ENCODE results near the gene GNAL.

The GNAL gene

DNA sequence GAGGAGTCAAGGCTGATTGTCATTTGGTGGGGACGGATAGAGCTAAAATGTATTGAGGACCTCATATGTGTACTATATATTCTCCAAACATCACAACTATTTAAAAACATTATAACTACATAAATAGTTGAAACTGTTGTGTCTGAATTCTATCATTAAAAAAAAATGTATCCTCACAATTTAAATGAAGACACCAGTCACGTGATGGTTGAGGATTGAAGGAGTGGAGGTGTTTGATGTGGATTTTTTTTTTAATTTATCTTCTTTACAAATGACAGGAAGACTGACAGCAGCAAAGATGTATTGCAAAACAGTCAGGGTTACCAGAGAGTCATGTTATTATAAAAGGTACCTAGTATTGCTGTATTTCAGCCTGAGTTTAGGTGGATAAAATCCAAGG is 30.0 kb downstream of the GNAL start:
- TF ChIP-seq, protein P1, sequence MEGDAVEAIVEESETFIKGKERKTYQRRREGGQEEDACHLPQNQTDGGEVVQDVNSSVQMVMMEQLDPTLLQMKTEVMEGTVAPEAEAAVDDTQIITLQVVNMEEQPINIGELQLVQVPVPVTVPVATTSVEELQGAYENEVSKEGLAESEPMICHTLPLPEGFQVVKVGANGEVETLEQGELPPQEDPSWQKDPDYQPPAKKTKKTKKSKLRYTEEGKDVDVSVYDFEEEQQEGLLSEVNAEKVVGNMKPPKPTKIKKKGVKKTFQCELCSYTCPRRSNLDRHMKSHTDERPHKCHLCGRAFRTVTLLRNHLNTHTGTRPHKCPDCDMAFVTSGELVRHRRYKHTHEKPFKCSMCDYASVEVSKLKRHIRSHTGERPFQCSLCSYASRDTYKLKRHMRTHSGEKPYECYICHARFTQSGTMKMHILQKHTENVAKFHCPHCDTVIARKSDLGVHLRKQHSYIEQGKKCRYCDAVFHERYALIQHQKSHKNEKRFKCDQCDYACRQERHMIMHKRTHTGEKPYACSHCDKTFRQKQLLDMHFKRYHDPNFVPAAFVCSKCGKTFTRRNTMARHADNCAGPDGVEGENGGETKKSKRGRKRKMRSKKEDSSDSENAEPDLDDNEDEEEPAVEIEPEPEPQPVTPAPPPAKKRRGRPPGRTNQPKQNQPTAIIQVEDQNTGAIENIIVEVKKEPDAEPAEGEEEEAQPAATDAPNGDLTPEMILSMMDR (IDR thresholded peaks at IDR 0.05; ENCODE audit: low read depth, low read length, missing control alignments), result no peak
- H3K4me3 ChIP-seq (replicated peaks; ENCODE audit: low read depth, low read length), result no peak overlapping the region
- DNase-seq (ENCODE audit: extremely low read depth, low read depth), result no peak

DNA sequence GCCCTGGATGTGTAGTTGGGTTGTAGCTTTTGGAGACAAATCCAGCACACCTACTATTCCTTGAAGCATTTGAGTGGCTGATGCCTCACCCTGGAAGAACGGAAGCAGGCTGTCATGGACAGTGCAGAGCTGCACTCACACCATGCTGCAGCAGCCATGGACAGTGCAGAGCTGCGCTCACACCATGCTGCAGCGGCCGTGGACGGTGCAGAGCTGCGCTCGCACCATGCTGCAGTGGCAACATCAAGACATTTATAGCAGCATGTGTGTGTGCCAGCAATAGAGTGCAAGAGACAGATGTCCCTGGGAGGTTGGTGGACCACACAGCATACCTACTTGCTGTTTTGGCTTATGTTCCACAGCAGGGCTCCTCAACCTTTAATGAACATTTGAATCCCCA is 30.6 kb downstream of the GNAL start:
- TF ChIP-seq, protein P1 (IDR thresholded peaks at IDR 0.05; ENCODE audit: low read depth, low read length, missing control alignments), result no peak
- H3K4me3 ChIP-seq (replicated peaks; ENCODE audit: low read depth, low read length), result no peak overlapping the region
- no peak for DNase-seq (ENCODE audit: extremely low read depth, low read depth)

DNA sequence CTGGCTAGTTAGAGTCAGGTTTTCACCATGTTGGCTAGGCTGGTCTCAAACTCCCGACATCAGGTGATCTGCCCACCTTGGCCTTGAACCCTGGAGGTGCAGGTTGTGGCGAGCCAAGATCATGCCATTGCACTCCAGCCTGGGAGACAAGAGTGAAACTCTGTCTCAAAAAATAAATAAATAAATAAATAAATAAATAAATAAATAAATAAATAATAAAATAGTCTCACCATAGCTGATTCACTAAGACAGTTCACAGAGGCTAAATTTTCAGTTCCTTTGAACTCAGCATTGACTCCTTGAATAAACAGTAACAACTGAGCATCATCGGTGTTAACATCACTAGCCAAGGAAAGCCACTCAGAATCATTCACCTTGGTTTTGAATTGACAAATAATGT is 32.7 kb downstream of the GNAL start:
- no peak overlapping the region for H3K4me3 ChIP-seq (replicated peaks; ENCODE audit: low read depth, low read length)
- DNase-seq (ENCODE audit: extremely low read depth, low read depth), result no peak
- TF ChIP-seq, protein P1 (IDR thresholded peaks at IDR 0.05; ENCODE audit: low read depth, low read length, missing control alignments), result no peak

DNA sequence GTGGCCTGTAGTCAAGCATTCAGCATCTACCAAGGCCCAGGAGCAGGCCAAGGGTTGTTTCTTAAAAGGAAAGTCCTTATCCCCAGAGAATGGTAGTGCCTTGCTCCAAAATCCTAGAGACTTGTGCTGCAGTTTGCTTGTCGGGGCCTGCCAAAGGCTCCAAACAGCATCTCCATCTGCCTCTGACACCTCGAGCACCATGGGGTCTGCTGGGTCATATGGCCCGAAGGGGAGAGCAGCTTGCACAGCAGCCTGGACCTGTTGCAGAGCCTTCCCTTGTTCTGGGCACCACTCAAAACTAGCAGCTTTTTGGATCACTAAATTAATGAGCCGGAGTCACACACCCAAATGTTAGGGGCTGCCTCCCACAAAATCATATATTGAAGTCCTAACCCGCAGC is 35.7 kb downstream of the GNAL start:
- no peak overlapping the region for H3K4me3 ChIP-seq (replicated peaks; ENCODE audit: low read depth, low read length)
- DNase-seq (ENCODE audit: extremely low read depth, low read depth), result no peak
- TF ChIP-seq, protein P1 (IDR thresholded peaks at IDR 0.05; ENCODE audit: low read depth, low read length, missing control alignments), result no peak

DNA sequence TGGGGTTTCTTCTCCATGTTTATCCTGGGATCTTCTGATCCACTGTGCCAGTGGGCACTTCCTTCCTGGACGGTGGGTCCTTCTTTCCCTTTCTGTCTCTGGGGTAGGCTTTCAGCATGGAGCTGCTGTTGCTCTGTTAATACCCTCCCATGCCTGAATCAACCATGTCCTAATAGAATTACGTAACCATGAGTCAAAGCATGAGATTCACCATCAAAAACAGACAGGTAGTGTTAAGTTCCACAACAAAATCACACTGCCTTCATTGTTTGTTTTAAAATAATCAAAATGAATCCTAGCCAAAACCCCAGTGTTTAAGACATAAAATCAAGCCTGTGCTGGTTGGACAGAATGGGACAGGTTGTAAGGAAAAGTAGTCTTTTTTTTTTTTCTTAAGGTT is 37.5 kb downstream of the GNAL start:
- DNase-seq (ENCODE audit: extremely low read depth, low read depth), result no peak
- TF ChIP-seq, protein P1 (IDR thresholded peaks at IDR 0.05; ENCODE audit: low read depth, low read length, missing control alignments), result no peak
- H3K4me3 ChIP-seq (replicated peaks; ENCODE audit: low read depth, low read length), result no peak overlapping the region

DNA sequence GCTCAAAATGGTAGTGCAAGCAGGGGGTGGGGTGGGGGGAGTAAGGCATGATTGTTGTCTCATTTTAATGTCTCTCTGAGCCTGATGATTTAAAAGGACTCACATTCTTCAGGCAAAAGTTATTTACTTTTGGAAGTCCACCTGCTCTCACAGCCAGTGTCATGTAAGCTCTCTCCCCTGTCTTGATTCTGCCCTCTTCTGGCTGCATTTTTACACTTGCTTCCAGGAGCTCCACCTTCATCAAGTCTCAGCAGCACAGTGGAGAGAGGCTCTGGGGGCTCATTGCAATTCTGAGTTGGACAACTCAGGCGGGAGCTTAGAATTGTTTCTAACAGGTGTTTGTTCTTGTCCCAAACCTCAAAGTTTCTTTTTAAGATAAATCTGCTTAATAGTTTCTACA is 39.2 kb downstream of the GNAL start:
- TF ChIP-seq, protein P1 (IDR thresholded peaks at IDR 0.05; ENCODE audit: low read depth, low read length, missing control alignments), result no peak
- H3K4me3 ChIP-seq (replicated peaks; ENCODE audit: low read depth, low read length), result no peak overlapping the region
- DNase-seq (ENCODE audit: extremely low read depth, low read depth), result peak; percentile 6

DNA sequence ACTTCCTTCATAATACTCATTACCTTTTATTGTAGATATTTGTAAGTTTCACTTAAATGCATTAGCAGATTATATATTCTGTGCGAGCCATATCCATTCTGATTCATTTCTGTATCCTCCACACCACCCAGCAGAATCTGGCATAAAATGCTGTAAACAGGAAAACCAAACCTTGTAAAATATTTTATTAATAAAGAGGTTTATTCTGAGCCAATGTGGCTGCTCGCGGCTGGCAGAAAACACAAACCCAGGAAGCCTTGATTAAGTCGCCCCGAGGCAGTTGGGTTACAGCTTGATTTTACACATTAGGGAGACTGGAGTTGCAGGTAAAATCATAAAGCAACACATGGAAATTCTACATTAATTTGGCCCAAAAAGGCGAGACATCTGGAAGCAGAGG is 40.5 kb downstream of the GNAL start:
- no peak overlapping the region for H3K4me3 ChIP-seq (replicated peaks; ENCODE audit: low read depth, low read length)
- DNase-seq (ENCODE audit: extremely low read depth, low read depth), result no peak
- TF ChIP-seq, protein P1 (IDR thresholded peaks at IDR 0.05; ENCODE audit: low read depth, low read length, missing control alignments), result no peak
